Liver (tissue), 9 donors: ENCODE results near the gene PCYOX1L. TPM values are rescaled to one million over a fixed set of nuclear protein-coding genes. Genes with fewer than 3 reads are reported as not detected.

Experiments used
- DNase-seq: peaks from one replicate; pipeline ENCODE4 v3.0.0-alpha.2; 2017; ENCODE audit warnings: low spot score
- H3K27ac ChIP-seq, 2 donors: one replicate each; pipeline ENCODE4 v1.7.0; 2013; ENCODE audit warnings: inconsistent platforms in 2 of 2, low read length in 2 of 2, control low read depth in 1 of 2, low read depth in 1 of 2, mild to moderate bottlenecking in 1 of 2
- H3K27me3 ChIP-seq, 4 donors: one replicate each; pipeline versions ENCODE4 v1.6.1 to v1.7.0; 2013; ENCODE audit warnings: low read length in 3 of 4, inconsistent platforms in 1 of 4, mild to moderate bottlenecking in 1 of 4, moderate library complexity in 1 of 4; ENCODE audit not compliant: control insufficient read depth in 4 of 4, insufficient read depth in 4 of 4
- H3K36me3 ChIP-seq, 4 donors: one replicate each; pipeline versions ENCODE4 v1.6.1 to v1.7.0; 2013; ENCODE audit warnings: low read length in 3 of 4, mild to moderate bottlenecking in 3 of 4, low read depth in 1 of 4, moderate library complexity in 1 of 4; ENCODE audit not compliant: control insufficient read depth in 4 of 4, insufficient read depth in 3 of 4
- H3K4me1 ChIP-seq, 4 donors: one replicate each; pipeline versions ENCODE4 v1.6.1 to v1.7.0; 2013; ENCODE audit warnings: low read length in 3 of 4, mild to moderate bottlenecking in 3 of 4, moderate library complexity in 1 of 4; ENCODE audit not compliant: control insufficient read depth in 4 of 4, insufficient read depth in 4 of 4
- H3K4me3 ChIP-seq, 3 donors: one replicate each; pipeline versions ENCODE4 v1.6.1 to v1.7.0; 2013; ENCODE audit warnings: low read length in 3 of 3, control low read depth in 1 of 3, low read depth in 1 of 3, mild to moderate bottlenecking in 1 of 3
- H3K9ac ChIP-seq, 2 donors: one replicate each; pipeline ENCODE4 v1.7.0; 2013; ENCODE audit warnings: low read length in 2 of 2, mild to moderate bottlenecking in 2 of 2, moderate library complexity in 2 of 2, control low read depth in 1 of 2, low read depth in 1 of 2
- H3K9me3 ChIP-seq, 4 donors: one replicate each; pipeline versions ENCODE4 v1.6.1 to v1.7.0; 2013; ENCODE audit warnings: low read length in 3 of 4; ENCODE audit not compliant: control insufficient read depth in 4 of 4
- EGR1 ChIP-seq, 2 donors: IDR thresholded peaks; 2 replicates each; pipeline ENCODE4 v1.6.1; 2016 to 2018; ENCODE audit warnings: antibody characterized with exemption in 2 of 2, low read depth in 2 of 2
- FOXA1 ChIP-seq: IDR thresholded peaks from 2 replicates; pipeline ENCODE4 v1.6.1; 2016; ENCODE audit warnings: antibody characterized with exemption
- GABPA ChIP-seq, 2 donors: IDR thresholded peaks in 1 of 2; conservative IDR thresholded peaks in 1 of 2; 2 replicates each; pipeline ENCODE4 v1.6.1; 2016; ENCODE audit warnings: antibody characterized with exemption in 2 of 2, mild to moderate bottlenecking in 1 of 2, moderate library complexity in 1 of 2
- HNF4A ChIP-seq, 2 donors: conservative IDR thresholded peaks; 2 replicates each; pipeline ENCODE4 v1.6.1; 2016; ENCODE audit warnings: antibody characterized with exemption in 2 of 2, mild to moderate bottlenecking in 2 of 2
- HNF4G ChIP-seq: IDR thresholded peaks from 2 replicates; pipeline ENCODE4 v1.6.1; 2016; ENCODE audit warnings: antibody characterized with exemption
- JUND ChIP-seq, 2 donors: IDR thresholded peaks; 2 replicates each; pipeline ENCODE4 v1.6.1; 2016; ENCODE audit warnings: antibody characterized with exemption in 2 of 2
- NR2F2 ChIP-seq: IDR thresholded peaks from 2 replicates; pipeline ENCODE4 v1.6.1; 2016; ENCODE audit warnings: antibody characterized with exemption
- RAD21 ChIP-seq, 2 donors: IDR thresholded peaks; 2 replicates each; pipeline ENCODE4 v1.6.1; 2016; ENCODE audit warnings: antibody characterized with exemption in 2 of 2, mild to moderate bottlenecking in 2 of 2
- RXRA ChIP-seq, 2 donors: IDR thresholded peaks; 2 replicates each; pipeline ENCODE4 v1.6.1; 2017 to 2018; ENCODE audit warnings: antibody characterized with exemption in 2 of 2, mild to moderate bottlenecking in 1 of 2
- SP1 ChIP-seq: IDR thresholded peaks from 2 replicates; pipeline ENCODE4 v1.6.1; 2018; ENCODE audit warnings: antibody characterized with exemption, mild to moderate bottlenecking
- TAF1 ChIP-seq: conservative IDR thresholded peaks from 2 replicates; pipeline ENCODE4 v1.6.1; 2016; ENCODE audit warnings: antibody characterized with exemption, mild to moderate bottlenecking
- YY1 ChIP-seq: IDR thresholded peaks from 2 replicates; pipeline ENCODE4 v1.6.1; 2016; ENCODE audit warnings: antibody characterized with exemption, mild to moderate bottlenecking
- WGBS: extraction: QIAGEN DNeasy Blood & Tissue Kit; methylation state at CpG from one replicate; pipeline ENCODE4 v1.1.7; 2013; 5-methylcytosine and 5-hydroxymethylcytosine counted together
- polyA plus RNA-seq, 2 donors: library from polyadenylated mRNA; stranded (reverse) in 1 of 2; unstranded in 1 of 2; fragments of 200-250 nt in 1 of 2; fragments of >200 nt in 1 of 2; fragmentation: Nextera tagmentation in 1 of 2; extraction: Ambion mirVana in 1 of 2; gene quantifications; one replicate each; pipeline versions ENCODE4 v1.2.1 to v1.2.3, GENCODE V29; 2013 to 2015
- total RNA-seq, 2 donors: library from RNA; depleted of rRNA; stranded (reverse); fragments of >200 nt; gene quantifications; one replicate each; pipeline ENCODE4 v1.2.3, GENCODE V29; 2014
- TF ChIP-seq, protein P1 (sequence below): IDR thresholded peaks from 2 replicates; pipeline ENCODE4 v1.6.1; 2016; ENCODE audit warnings: antibody characterized with exemption
- TF ChIP-seq, protein P2 (sequence below): IDR thresholded peaks from 2 replicates; pipeline ENCODE4 v1.6.1; 2016; ENCODE audit warnings: antibody characterized with exemption
- TF ChIP-seq, protein P3 (sequence below): fragments of 150-350 bp; IDR thresholded peaks from 2 replicates; pipeline ENCODE4 v1.5.1; 2017; ENCODE audit warnings: improper control_type of control experiment, low read depth, low read length; ENCODE audit not compliant: missing input control
- TF ChIP-seq, protein P4 (sequence below): IDR thresholded peaks from 2 replicates; pipeline ENCODE4 v1.6.1; 2016; ENCODE audit warnings: antibody characterized with exemption, mild to moderate bottlenecking
- TF ChIP-seq, protein P5 (sequence below): IDR thresholded peaks from 2 replicates; pipeline ENCODE4 v1.6.1; 2016; ENCODE audit warnings: antibody characterized with exemption
- donor health status: healthy.
- donor health status: healthy.
- donor health status: healthy.
- donor health status: healthy.
- donor health status: healthy.

PCYOX1L gene
- total and polyA plus RNA-seq, 4 donors = 0.47 to 4.4 (median 1.1) TPM

DNA sequence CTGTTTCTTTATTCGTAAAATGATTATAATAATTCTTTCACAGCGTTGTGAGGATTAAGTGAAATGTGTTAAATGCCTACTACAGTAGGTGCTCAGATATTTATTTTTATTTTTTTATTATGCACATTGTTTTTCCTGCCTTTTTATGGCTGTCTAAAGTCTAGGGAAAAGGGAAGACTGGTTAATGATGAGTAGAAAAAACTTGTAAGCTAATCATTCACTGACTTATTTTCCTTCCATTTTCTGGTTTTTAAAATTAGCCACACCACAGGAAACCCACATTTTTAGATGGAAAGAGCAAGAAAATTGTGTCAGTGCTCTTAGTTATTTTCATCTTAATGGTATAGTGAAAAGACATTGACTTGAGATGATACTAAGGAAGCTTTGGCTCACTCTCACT is 3.9 kb upstream of the PCYOX1L start:
- peaks cover 3 to 40% (median 34%) of the 10 kb centered on the region in 4 donors for H3K36me3 ChIP-seq
- no peak overlapping the region for H3K4me3 ChIP-seq
- no peak overlapping the region for H3K9ac ChIP-seq
- no peak overlapping the region for H3K27ac ChIP-seq
- no peaks in the 10 kb centered on the region for H3K9me3 ChIP-seq
- TF ChIP-seq FOXA1 = no peak
- TF ChIP-seq YY1 = no peak
- TF ChIP-seq, protein P1, sequence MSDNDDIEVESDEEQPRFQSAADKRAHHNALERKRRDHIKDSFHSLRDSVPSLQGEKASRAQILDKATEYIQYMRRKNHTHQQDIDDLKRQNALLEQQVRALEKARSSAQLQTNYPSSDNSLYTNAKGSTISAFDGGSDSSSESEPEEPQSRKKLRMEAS = no peak
- TF ChIP-seq, protein P2, sequence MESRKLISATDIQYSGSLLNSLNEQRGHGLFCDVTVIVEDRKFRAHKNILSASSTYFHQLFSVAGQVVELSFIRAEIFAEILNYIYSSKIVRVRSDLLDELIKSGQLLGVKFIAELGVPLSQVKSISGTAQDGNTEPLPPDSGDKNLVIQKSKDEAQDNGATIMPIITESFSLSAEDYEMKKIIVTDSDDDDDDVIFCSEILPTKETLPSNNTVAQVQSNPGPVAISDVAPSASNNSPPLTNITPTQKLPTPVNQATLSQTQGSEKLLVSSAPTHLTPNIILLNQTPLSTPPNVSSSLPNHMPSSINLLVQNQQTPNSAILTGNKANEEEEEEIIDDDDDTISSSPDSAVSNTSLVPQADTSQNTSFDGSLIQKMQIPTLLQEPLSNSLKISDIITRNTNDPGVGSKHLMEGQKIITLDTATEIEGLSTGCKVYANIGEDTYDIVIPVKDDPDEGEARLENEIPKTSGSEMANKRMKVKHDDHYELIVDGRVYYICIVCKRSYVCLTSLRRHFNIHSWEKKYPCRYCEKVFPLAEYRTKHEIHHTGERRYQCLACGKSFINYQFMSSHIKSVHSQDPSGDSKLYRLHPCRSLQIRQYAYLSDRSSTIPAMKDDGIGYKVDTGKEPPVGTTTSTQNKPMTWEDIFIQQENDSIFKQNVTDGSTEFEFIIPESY = no peak
- no peak for TF ChIP-seq RAD21 (IDR thresholded peaks at IDR 0.05)
- DNase-seq = no peak
- no peaks in the 10 kb centered on the region for H3K27me3 ChIP-seq
- H3K4me1 ChIP-seq = peaks cover 2 to 10% (median 5%) of the 10 kb centered on the region in 4 donors
- WGBS = 94% methylated on average over 2 of the region's 2 CpGs

DNA sequence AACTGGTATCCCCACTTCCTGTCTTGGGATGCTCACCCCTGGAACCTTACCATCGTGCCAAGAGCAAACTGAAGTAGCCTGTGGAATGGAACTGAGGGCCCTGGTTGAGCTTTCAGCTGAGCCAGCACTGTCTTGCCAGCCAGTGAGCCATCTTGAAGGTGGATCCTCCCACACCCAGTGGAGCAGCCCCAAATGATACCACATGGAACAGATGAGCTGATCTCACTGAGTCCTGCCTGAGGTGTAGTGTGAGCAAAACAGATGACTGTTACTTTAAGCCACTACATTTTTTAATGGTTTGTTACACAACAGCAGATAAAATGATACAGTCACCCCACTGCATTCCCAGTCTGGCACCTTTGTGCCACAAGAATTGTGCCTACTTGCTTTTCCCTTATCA is 2.2 kb upstream of the PCYOX1L start:
- Histone ChIP-seq H3K9me3 (no peaks in the 10 kb centered on the region), H3K27me3 (no peaks in the 10 kb centered on the region), H3K27ac (no peak overlapping the region), H3K36me3 (peaks cover 0 to 24% (median 19%) of the 10 kb centered on the region in 4 donors), H3K4me3 (no peak overlapping the region), H3K9ac (no peak overlapping the region), H3K4me1 (peaks cover 2 to 10% (median 5%) of the 10 kb centered on the region in 4 donors)
- DNase-seq = no peak
- no peak for TF ChIP-seq NR2F2
- no peak for TF ChIP-seq TAF1
- no peak for TF ChIP-seq HNF4G
- TF ChIP-seq GABPA (IDR thresholded peaks at IDR 0.05 in 1 of 2, conservative IDR thresholded peaks at IDR 0.05 in 1 of 2) = no peak
- TF ChIP-seq, protein P3, sequence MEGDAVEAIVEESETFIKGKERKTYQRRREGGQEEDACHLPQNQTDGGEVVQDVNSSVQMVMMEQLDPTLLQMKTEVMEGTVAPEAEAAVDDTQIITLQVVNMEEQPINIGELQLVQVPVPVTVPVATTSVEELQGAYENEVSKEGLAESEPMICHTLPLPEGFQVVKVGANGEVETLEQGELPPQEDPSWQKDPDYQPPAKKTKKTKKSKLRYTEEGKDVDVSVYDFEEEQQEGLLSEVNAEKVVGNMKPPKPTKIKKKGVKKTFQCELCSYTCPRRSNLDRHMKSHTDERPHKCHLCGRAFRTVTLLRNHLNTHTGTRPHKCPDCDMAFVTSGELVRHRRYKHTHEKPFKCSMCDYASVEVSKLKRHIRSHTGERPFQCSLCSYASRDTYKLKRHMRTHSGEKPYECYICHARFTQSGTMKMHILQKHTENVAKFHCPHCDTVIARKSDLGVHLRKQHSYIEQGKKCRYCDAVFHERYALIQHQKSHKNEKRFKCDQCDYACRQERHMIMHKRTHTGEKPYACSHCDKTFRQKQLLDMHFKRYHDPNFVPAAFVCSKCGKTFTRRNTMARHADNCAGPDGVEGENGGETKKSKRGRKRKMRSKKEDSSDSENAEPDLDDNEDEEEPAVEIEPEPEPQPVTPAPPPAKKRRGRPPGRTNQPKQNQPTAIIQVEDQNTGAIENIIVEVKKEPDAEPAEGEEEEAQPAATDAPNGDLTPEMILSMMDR = no peak
- TF ChIP-seq JUND (IDR thresholded peaks at IDR 0.05) = no peak
- TF ChIP-seq SP1 = no peak
- TF ChIP-seq EGR1 (IDR thresholded peaks at IDR 0.05; ENCODE audit: low read depth in 2 of 2) = no peak
- TF ChIP-seq, protein P4, sequence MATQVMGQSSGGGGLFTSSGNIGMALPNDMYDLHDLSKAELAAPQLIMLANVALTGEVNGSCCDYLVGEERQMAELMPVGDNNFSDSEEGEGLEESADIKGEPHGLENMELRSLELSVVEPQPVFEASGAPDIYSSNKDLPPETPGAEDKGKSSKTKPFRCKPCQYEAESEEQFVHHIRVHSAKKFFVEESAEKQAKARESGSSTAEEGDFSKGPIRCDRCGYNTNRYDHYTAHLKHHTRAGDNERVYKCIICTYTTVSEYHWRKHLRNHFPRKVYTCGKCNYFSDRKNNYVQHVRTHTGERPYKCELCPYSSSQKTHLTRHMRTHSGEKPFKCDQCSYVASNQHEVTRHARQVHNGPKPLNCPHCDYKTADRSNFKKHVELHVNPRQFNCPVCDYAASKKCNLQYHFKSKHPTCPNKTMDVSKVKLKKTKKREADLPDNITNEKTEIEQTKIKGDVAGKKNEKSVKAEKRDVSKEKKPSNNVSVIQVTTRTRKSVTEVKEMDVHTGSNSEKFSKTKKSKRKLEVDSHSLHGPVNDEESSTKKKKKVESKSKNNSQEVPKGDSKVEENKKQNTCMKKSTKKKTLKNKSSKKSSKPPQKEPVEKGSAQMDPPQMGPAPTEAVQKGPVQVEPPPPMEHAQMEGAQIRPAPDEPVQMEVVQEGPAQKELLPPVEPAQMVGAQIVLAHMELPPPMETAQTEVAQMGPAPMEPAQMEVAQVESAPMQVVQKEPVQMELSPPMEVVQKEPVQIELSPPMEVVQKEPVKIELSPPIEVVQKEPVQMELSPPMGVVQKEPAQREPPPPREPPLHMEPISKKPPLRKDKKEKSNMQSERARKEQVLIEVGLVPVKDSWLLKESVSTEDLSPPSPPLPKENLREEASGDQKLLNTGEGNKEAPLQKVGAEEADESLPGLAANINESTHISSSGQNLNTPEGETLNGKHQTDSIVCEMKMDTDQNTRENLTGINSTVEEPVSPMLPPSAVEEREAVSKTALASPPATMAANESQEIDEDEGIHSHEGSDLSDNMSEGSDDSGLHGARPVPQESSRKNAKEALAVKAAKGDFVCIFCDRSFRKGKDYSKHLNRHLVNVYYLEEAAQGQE = no peak
- TF ChIP-seq YY1 = no peak
- no peak for TF ChIP-seq RAD21 (IDR thresholded peaks at IDR 0.05)
- TF ChIP-seq HNF4A (conservative IDR thresholded peaks at IDR 0.05) = no peak
- no peak for TF ChIP-seq FOXA1
- TF ChIP-seq, protein P1 = no peak
- TF ChIP-seq, protein P5, sequence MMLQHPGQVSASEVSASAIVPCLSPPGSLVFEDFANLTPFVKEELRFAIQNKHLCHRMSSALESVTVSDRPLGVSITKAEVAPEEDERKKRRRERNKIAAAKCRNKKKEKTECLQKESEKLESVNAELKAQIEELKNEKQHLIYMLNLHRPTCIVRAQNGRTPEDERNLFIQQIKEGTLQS = no peak
- no peak for TF ChIP-seq RXRA (IDR thresholded peaks at IDR 0.05)
- 96% methylated on average over 1 of the region's 1 CpG for WGBS
